Gastroesophageal sphincter (tissue), 4 donors: Measurements from ENCODE around the gene RUNX2. TPM values are rescaled to one million over a fixed set of nuclear protein-coding genes. Genes with fewer than 3 reads are reported as not detected.

ENCODE experiments used
- ATAC-seq: fragments of 150-250 bp; one replicate; pipeline ENCODE4 v1.9.1; 2016; ENCODE audit warnings: mild to moderate bottlenecking, moderate library complexity
- H3K27ac ChIP-seq, 4 donors: fragments of 200-600 bp; sonication (generic) in 3 of 4; 1 replicate in 3 of 4; 2 replicates in 1 of 4; pipeline ENCODE4 v1.5.1; 2016 to 2019
- H3K27me3 ChIP-seq: fragments of 200-600 bp; sonication (generic); one replicate; pipeline ENCODE4 v1.5.1; 2019
- H3K36me3 ChIP-seq, 2 donors: fragments of 200-600 bp; sonication (generic); one replicate each; pipeline ENCODE4 v1.5.1; 2019; ENCODE audit warnings: control low read depth in 1 of 2
- H3K4me1 ChIP-seq, 3 donors: fragments of 200-600 bp; sonication (generic); 1 replicate in 2 of 3; 2 replicates in 1 of 3; pipeline ENCODE4 v1.5.1; 2016 to 2019; ENCODE audit warnings: control low read depth in 2 of 3
- H3K4me3 ChIP-seq, 2 donors: fragments of 200-600 bp; sonication (generic); one replicate each; pipeline ENCODE4 v1.5.1; 2019; ENCODE audit warnings: mild to moderate bottlenecking in 1 of 2, moderate library complexity in 1 of 2
- H3K9me3 ChIP-seq, 3 donors: fragments of 200-600 bp; sonication (generic); one replicate each; pipeline ENCODE4 v1.5.1; 2017 to 2019; ENCODE audit warnings: control low read depth in 2 of 3
- CTCF ChIP-seq, 4 experiments: fragments of 200-600 bp in 2 of 4; fragments of 450-650 bp in 2 of 4; sonication (generic) in 1 of 4; IDR thresholded peaks; one replicate each; pipeline ENCODE4 v1.5.1; 2017 to 2019; ENCODE audit warnings: antibody characterized with exemption in 4 of 4, mild to moderate bottlenecking in 2 of 4, moderate library complexity in 2 of 4
- EP300 ChIP-seq: sonication (generic); formaldehyde crosslinking; IDR thresholded peaks from one replicate; pipeline ENCODE4 v1.6.1; 2017; ENCODE audit warnings: antibody characterized with exemption, mild to moderate bottlenecking
- POLR2A ChIP-seq, 2 donors: fragments of 450-650 bp; IDR thresholded peaks; one replicate each; pipeline ENCODE4 v1.6.1; 2017; ENCODE audit warnings: antibody characterized with exemption in 2 of 2, mild to moderate bottlenecking in 2 of 2, moderate library complexity in 1 of 2
- POLR2AphosphoS5 ChIP-seq: sonication (generic); formaldehyde crosslinking; IDR thresholded peaks from one replicate; pipeline ENCODE4 v1.6.1; 2017; ENCODE audit warnings: antibody characterized with exemption
- WGBS, 2 donors: methylation state at CpG; one replicate each; pipeline ENCODE4 v1.1.5; 2018; ENCODE audit warnings: low coverage in 1 of 2; 5-methylcytosine and 5-hydroxymethylcytosine counted together
- total RNA-seq, 4 donors: library from RNA; depleted of rRNA; stranded (reverse); fragments of >200 nt; gene quantifications; one replicate each; pipeline ENCODE4 v1.1.0, GENCODE V29; 2016

The RUNX2 gene
- total RNA-seq, 4 donors from 2014 or later: 0.16 to 0.94 (median 0.65) TPM

GRCh38 chr6:45586216-45587171 lies 258.4 kb downstream of the RUNX2 start:
- Histone ChIP-seq H3K27ac (no peak overlapping the region), H3K4me1 (peaks cover 0 to 18% (median 12%) of the 10 kb centered on the region in 3 donors), H3K27me3 (peaks cover 10% of the 10 kb centered on the region), H3K9me3 (peaks cover 0 to 10% (median 0%) of the 10 kb centered on the region in 3 donors), H3K36me3 (no peaks in the 10 kb centered on the region), H3K4me3 (no peak overlapping the region)
- no peak for ATAC-seq
- no peak for TF ChIP-seq POLR2A (IDR thresholded peaks at IDR 0.05)
- TF ChIP-seq POLR2AphosphoS5: no peak
- no peak for TF ChIP-seq EP300
- TF ChIP-seq CTCF (IDR thresholded peaks at IDR 0.05): no peak
- WGBS, 2 donors: 68 to 83% methylated on average over 1 to 8 of the region's 13 CpGs

- H3K4me3 ChIP-seq: no peak overlapping the region
- no peak overlapping the region for H3K27ac ChIP-seq
- no peaks in the 10 kb centered on the region for H3K36me3 ChIP-seq
- peaks cover 0 to 4% (median 0%) of the 10 kb centered on the region in 3 donors for H3K9me3 ChIP-seq
- H3K27me3 ChIP-seq: peaks cover 10% of the 10 kb centered on the region
- TF ChIP-seq POLR2A (IDR thresholded peaks at IDR 0.05) (no peak), EP300 (no peak), POLR2AphosphoS5 (no peak), CTCF (IDR thresholded peaks at IDR 0.05) (no peak)
- 94 to 100% methylated on average over 1 to 5 of the region's 5 CpGs for WGBS, 2 donors
- H3K4me1 ChIP-seq: peaks cover 0 to 22% (median 12%) of the 10 kb centered on the region in 3 donors
- ATAC-seq: no peak
These were observed 259.3 kb downstream of the RUNX2 start for GRCh38 chr6:45587229-45588060.

GRCh38 chr6:45589367-45589766 lies 261.2 kb downstream of the RUNX2 start:
- no peak for TF ChIP-seq POLR2AphosphoS5
- TF ChIP-seq POLR2A (IDR thresholded peaks at IDR 0.05): no peak
- TF ChIP-seq EP300: no peak
- TF ChIP-seq CTCF (IDR thresholded peaks at IDR 0.05): no peak
- WGBS, 2 donors: 90 to 100% methylated on average over 2 to 3 of the region's 3 CpGs

GRCh38 chr6:45590226-45590625 lies 262.1 kb downstream of the RUNX2 start:
- peaks cover 0 to 22% (median 12%) of the 10 kb centered on the region in 3 donors for H3K4me1 ChIP-seq
- H3K9me3 ChIP-seq: no peaks in the 10 kb centered on the region
- ATAC-seq: no peak
- TF ChIP-seq CTCF (IDR thresholded peaks at IDR 0.05) (no peak), POLR2AphosphoS5 (peak; percentile 37)
- H3K36me3 ChIP-seq: no peaks in the 10 kb centered on the region
- peak overlapping the region in 1 of 4 donors; percentile 46 for H3K27ac ChIP-seq
- WGBS, 2 donors: 9 to 11% methylated on average over 4 of the region's 4 CpGs
- H3K27me3 ChIP-seq: peaks cover 10% of the 10 kb centered on the region
- H3K4me3 ChIP-seq: no peak overlapping the region

More at GRCh38 chr6:45589367-45589766, 261.2 kb downstream of the RUNX2 start:
- Histone ChIP-seq H3K9me3 (no peaks in the 10 kb centered on the region), H3K36me3 (no peaks in the 10 kb centered on the region), H3K4me1 (peaks cover 0 to 22% (median 12%) of the 10 kb centered on the region in 3 donors), H3K27ac (no peak overlapping the region), H3K27me3 (peaks cover 10% of the 10 kb centered on the region), H3K4me3 (no peak overlapping the region)
- ATAC-seq: no peak
